GM21737 (cell line): ENCODE results near the gene TFAP2A.

Source experiments
- ATAC-seq: cut with Tn5 transposase; IDR thresholded peaks from one replicate; pipeline ENCODE4 v1.9.1; 2021; ENCODE audit warnings: mild to moderate bottlenecking, moderate library complexity; ENCODE audit not compliant: unreplicated experiment

The TFAP2A gene

DNA sequence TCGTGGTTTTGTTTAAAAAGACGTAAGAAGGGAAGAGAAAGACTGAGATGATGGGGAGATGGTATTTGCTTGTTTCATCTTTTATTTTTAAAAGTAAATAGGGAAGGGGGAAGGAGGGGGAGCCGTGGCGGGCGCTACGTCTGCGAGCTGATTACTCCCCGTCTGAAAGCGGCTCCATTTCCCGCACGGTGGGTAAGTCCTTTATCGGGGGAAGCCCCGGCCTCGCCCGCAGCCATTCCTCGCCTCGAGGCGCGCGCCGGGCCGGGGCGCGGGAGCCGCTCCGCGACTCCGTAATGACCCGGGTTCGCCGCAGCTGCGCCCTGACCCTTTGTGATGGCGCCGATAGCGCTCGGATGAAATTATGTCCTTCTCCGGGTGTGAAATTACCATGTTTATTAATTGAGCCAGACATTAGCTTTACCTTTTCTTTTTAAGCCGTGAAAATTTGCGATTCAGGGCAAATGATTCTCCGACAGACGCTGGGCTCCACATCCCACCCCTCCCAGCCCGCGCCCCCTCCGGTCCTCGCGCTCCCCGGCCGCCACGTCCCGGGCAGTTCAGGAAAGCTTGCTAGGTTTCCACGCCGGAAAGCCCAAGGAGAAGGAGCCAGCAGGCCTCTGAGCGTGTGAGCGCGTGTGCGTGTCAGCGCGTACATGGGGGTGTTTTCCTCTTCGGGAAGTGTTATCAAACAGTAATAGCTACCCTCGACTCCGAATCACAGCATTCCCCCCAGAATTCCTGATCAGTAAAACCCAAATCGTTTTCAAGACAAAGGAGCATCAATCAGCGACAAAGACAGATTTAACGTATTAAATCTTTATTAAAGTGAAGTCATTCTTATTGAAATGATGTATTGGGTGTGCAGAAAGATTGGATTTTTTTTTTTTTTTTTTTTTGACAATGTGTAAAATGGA lies 30.0 kb downstream of the TFAP2A start:
- ATAC-seq: no peak

DNA sequence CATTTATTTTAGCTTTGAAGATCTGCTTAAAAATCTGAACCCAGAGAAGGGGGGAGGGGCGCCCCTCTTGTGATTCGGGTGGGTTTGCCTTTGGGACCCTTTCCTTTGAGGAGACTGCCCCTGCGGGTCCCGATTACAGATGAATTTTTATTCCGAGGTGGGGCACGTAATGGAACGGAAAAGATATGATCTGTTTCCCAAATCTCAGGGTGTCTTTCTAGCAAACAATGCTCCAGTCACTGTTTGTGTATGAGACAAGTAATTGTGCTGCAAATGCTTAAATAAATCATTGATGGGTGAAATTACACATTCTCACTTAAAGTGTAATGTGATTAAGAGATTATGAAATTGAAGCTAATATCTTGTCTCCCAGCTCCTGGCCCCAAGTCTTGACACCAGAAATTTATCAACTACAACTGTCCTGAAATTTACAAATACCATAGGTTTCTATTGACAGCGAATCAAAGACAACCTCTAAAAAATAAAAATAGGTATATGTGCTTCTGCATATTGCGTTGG lies 30.7 kb downstream of the TFAP2A start:
- no peak for ATAC-seq

DNA sequence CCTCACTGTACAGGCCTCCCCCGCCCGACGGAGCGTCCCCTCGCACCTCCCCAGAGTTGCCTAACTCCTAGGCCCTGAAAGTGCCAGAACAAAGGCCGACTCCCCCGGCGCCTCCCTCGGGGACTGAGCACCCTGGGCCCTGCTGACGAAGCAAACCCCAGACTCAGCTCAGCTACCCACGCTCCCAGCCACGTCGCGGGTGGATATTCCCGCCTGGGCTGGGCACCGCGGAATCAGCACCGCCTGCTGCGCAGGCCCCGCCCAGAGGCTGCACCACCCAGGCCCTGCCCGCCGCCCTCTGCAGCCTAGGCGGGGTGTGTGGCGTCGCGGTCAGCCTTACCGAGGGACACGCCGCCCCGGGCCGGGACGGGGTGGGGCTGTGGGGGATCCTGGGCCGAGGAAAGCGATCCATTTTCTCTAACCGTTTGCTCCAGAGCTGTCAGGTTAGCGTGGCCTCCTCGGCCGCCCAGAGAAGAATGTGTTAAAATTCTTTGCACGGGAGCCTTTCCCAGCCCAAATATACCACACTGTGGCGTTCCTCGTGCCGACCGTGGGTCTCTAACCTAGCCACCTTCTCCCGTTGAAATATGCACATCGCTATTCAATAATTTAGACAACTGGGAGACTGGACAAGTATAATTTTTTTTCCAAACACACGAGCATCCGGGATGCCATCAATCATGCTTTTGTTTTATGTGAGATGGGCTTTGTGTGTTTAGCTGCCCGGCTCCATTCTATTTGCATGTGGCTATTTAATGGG lies 31.4 kb downstream of the TFAP2A start:
- ATAC-seq: no peak

DNA sequence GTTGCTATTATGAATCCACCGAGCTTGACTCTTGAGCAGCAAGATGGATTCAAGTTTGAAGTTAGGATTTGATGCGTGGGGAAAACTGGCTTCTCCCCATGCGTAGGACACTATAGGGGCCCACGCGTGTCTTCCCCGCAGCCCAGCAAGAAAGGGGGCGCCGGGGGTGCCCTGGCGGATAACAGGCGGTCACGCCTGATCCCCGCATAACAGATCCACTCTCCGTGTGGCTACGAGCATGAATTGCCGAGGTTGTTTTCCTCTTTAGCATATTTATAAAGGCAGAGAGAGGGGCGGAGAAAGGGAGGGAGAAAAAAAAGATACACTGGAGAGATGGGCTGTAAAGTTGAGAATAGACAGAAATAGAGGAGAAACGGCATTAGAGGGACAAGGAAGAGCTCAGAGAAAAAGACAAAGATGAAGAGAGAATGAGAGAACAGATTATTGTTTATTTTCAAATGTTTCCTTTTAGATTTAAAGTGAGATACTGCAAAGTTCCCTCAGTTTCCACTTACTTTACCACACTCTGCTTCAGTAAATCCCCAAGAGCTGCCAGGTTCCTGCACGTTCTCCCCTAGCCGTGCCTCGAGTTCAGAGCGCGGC lies 32.0 kb downstream of the TFAP2A start:
- no peak for ATAC-seq

DNA sequence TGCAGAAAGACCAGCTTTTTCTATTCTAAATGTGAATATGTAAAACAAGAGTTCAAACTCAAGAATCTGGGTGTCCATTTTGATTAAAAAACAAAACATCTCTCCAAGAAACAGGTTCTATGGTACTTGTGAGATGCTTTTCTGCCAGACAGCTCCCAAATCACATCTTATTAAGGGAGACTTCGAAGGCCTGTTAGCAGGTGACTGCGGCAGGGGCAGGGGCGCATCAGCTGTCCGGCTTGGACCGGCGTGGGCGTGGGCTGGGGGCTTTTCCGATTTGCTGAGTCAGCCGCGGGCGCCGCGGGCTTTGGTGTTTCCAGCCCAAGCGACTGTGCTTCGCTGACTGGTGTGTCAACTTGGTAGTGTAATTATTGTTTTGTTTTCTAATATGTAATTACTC lies 32.6 kb downstream of the TFAP2A start:
- ATAC-seq: no peak

DNA sequence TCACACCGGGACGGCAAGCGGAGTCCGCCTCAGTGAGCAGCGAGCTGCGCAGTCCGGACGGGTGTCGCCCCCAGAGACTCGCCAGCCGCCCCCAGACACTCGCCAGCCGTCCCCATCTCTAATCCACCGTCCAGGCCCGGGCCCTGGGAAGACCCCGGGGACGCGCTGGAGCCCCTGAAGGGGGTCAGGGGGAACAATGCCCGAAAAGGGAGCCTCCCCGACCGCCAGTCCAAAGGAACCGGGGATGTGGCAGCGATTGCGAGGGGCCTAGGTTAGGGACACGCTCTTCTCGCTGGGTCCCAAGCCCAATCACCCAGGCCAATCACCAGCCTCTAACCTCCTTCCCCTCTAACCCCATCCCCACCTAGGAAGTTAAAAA lies 33.1 kb downstream of the TFAP2A start:
- no peak for ATAC-seq

DNA sequence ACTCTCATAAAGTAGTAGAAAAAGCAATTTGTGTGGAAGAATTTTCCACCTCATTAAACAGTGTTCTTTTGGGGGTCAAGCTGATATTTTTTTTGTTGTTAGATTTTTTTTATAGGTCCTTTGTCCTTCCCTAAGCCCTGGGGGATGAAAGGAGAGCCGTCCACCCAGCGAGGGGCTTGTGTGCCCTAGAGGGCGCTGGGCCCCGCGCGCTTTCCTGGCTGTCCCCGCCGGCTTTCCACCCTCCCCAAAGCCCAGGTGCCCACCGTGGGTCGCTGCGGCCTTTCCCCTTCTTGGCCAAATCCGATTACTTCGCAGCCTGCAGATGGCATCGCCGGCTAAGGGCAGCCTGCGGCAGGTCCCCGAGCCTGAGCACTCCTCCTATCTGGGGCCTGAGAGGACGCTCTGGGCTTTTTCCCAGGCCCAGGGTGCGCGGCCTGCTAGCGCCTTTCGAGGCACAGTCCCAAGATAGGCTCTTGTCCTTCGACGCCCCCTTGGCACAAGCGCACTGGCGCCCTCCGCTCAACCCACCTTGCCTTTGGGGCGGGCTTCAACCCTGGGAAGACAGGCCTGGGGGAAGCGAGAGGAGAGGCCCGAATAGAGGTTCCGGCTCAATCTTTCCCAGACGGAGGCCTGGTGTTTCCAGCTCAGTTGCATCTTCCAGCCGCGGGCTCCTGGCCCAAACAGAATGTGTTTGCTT lies 33.6 kb downstream of the TFAP2A start:
- no peak for ATAC-seq

- no peak for ATAC-seq
These were observed 39.4 kb downstream of the TFAP2A start for GRCh38 chr6:10375391-10375969.

DNA sequence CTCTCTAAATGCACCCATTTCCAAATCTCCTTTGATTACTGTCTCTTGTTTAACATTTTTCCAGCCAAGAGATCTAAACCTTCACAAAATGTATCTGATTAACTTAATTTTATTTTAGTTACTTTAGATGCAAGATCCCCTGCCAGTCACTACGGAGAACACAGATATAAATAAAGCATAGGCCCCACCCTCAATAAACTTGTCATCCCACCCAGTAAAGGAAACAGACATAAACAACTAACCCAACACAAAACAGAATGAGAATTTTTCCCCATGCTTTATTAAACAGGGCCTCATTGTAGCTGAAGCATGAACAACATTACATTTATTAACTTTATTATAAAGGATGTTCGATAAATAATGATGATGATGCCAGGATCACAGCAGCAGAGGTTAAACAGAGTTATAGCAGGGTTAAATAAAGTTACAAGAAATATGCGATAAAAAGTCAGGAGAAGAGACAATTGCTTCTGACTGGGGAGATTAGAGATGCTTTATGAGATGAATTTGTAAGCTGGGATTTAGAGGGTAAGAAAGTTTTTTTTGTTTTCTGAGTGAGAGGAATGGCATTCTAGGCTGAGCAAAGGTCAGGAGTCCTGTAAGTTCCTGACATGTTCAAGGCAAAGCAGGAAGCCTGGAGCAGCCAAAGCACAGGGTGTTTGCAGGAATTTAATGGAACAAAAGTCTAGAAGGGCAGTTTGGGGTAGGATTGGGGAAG lies 41.1 kb downstream of the TFAP2A start:
- no peak for ATAC-seq

GRCh38 chr6:10369896-10370295 lies 45.0 kb downstream of the TFAP2A start:
- ATAC-seq: no peak

- ATAC-seq: no peak
These were observed 46.0 kb downstream of the TFAP2A start for GRCh38 chr6:10368861-10369260.

GRCh38 chr6:10363911-10364310 lies 51.0 kb downstream of the TFAP2A start:
- ATAC-seq: no peak

- ATAC-seq: no peak
These were observed 52.6 kb downstream of the TFAP2A start for GRCh38 chr6:10362300-10362699.

DNA sequence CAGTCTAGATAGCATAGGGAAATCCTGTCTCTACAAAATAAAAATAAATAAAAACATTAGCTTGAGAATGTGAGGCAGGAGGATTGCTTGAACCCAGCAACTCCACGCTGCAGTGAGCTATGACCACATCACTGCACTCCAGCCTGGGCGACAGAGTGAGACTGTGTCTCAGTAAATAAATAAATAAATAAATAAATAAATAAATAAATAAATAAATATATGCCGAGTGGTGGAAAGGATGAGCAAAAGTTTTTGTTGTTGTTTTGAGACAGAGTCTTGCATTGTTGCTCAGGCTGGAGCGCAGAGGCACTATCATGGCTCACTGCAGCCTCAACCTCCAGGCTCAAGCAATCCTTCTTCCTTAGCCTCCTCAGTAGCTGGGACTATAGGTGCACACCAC lies 53.4 kb downstream of the TFAP2A start:
- no peak for ATAC-seq

GRCh38 chr6:10359581-10359980 lies 55.3 kb downstream of the TFAP2A start:
- ATAC-seq: no peak

- no peak for ATAC-seq
These were observed 59.7 kb downstream of the TFAP2A start for GRCh38 chr6:10355115-10355702.

DNA sequence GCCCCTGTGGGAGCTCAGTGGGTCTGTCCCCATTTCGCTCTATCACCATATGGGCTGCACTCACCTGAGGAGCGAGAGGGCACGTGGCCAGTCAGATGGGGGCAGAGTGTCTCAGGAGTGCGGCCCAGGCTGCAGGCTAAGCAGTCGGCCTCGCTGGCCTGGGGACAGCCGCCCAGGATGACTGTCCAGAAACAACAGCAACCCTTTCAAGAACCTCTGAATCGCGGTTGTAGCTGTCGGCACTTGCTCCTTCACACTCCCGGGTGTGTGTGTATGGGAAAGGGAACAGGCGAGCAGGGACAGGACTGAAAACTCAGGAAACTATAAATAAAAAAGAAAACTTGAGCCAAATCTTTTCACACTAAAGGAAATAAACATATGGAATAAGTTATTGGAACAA lies 63.1 kb downstream of the TFAP2A start:
- ATAC-seq: no peak

GRCh38 chr6:10350720-10351119 lies 64.2 kb downstream of the TFAP2A start:
- ATAC-seq: no peak

- ATAC-seq: no peak
These were observed 67.1 kb downstream of the TFAP2A start for GRCh38 chr6:10347561-10348327.
